ENCODE data around the gene KCNH4.

GRCh38 chr17:42120770-42121769, 59.9 kb downstream of the KCNH4 start, which contains the start of gene KAT2A:
- TF ChIP-seq, protein P1, sequence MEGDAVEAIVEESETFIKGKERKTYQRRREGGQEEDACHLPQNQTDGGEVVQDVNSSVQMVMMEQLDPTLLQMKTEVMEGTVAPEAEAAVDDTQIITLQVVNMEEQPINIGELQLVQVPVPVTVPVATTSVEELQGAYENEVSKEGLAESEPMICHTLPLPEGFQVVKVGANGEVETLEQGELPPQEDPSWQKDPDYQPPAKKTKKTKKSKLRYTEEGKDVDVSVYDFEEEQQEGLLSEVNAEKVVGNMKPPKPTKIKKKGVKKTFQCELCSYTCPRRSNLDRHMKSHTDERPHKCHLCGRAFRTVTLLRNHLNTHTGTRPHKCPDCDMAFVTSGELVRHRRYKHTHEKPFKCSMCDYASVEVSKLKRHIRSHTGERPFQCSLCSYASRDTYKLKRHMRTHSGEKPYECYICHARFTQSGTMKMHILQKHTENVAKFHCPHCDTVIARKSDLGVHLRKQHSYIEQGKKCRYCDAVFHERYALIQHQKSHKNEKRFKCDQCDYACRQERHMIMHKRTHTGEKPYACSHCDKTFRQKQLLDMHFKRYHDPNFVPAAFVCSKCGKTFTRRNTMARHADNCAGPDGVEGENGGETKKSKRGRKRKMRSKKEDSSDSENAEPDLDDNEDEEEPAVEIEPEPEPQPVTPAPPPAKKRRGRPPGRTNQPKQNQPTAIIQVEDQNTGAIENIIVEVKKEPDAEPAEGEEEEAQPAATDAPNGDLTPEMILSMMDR (IDR thresholded peaks at IDR 0.05; ENCODE audit: poor library complexity) = no peak
- no peak for TF ChIP-seq EZH2phosphoT487 (IDR thresholded peaks at IDR 0.05; ENCODE audit: low read depth, severe bottlenecking, unreplicated experiment)
